Breast epithelium (tissue), 4 donors: ENCODE measurements around the gene GRIK3. TPM values are rescaled to one million over a fixed set of nuclear protein-coding genes. Genes with fewer than 3 reads are reported as not detected.

Experiments
- DNase-seq, 2 donors: peaks; one replicate each; pipeline ENCODE4 v3.0.0-alpha.2; 2019; ENCODE audit warnings: low spot score in 2 of 2
- H3K27ac ChIP-seq, 2 donors: fragments of 200-600 bp; sonication (generic) in 1 of 2; one replicate each; pipeline ENCODE4 v1.5.1; 2016 to 2019; ENCODE audit warnings: mild to moderate bottlenecking in 1 of 2
- H3K27me3 ChIP-seq, 2 donors: fragments of 200-600 bp; sonication (generic) in 1 of 2; one replicate each; pipeline versions ENCODE4 v1.5.1 to v1.6.0; 2017 to 2019; ENCODE audit warnings: control low read depth in 1 of 2, mild to moderate bottlenecking in 1 of 2
- H3K36me3 ChIP-seq: fragments of 200-600 bp; one replicate; pipeline ENCODE4 v1.5.1; 2019
- H3K4me1 ChIP-seq, 2 donors: fragments of 200-600 bp; sonication (generic); one replicate each; pipeline ENCODE4 v1.5.1; 2016 to 2019; ENCODE audit warnings: control low read depth in 1 of 2
- H3K4me3 ChIP-seq, 3 donors: fragments of 200-600 bp; sonication (generic); 1 replicate in 2 of 3; 2 replicates in 1 of 3; pipeline ENCODE4 v1.5.1; 2016 to 2019; ENCODE audit warnings: mild to moderate bottlenecking in 3 of 3, moderate library complexity in 2 of 3
- H3K9me3 ChIP-seq, 2 donors: fragments of 200-600 bp; sonication (generic) in 1 of 2; one replicate each; pipeline ENCODE4 v1.5.1; 2016 to 2019; ENCODE audit warnings: control low read depth in 1 of 2
- CTCF ChIP-seq, 3 donors: fragments of 450-650 bp; IDR thresholded peaks; one replicate each; pipeline ENCODE4 v1.5.1; 2016 to 2017; ENCODE audit warnings: antibody characterized with exemption in 3 of 3, mild to moderate bottlenecking in 3 of 3, moderate library complexity in 3 of 3
- POLR2A ChIP-seq: fragments of 450-650 bp; IDR thresholded peaks from one replicate; pipeline ENCODE4 v1.6.1; 2016; ENCODE audit warnings: antibody characterized with exemption, mild to moderate bottlenecking, moderate library complexity
- POLR2AphosphoS5 ChIP-seq, 3 donors: sonication (generic); formaldehyde crosslinking; IDR thresholded peaks; one replicate each; pipeline ENCODE4 v1.6.1; 2017; ENCODE audit warnings: antibody characterized with exemption in 3 of 3
- intact Hi-C: fragments of 100-400 bp; cut with DNase I; formaldehyde crosslinking; loops from one replicate; pipeline ENCODE4 v1.15.1; 2023; ENCODE audit warnings: low total_unique reads
- total RNA-seq, 3 donors: library from RNA; depleted of rRNA; stranded (reverse); fragments of >200 nt; gene quantifications; one replicate each; pipeline ENCODE4 v1.1.0, GENCODE V29; 2016

Gene GRIK3
- total RNA-seq, 3 donors from 2014 or later: under 0.01 to 10.0 (median 4.6) TPM

- H3K9me3 ChIP-seq: no peaks in the 10 kb centered on the region
- H3K36me3 ChIP-seq: no peaks in the 10 kb centered on the region
- H3K4me1 ChIP-seq: no peaks in the 10 kb centered on the region
- no peaks in the 10 kb centered on the region for H3K27me3 ChIP-seq
- intact Hi-C loops: no loop called here
- no peak for TF ChIP-seq POLR2AphosphoS5 (IDR thresholded peaks at IDR 0.05)
- no peak for TF ChIP-seq CTCF (IDR thresholded peaks at IDR 0.05)
- TF ChIP-seq POLR2A: no peak
- H3K4me3 ChIP-seq: no peak overlapping the region
- no peak for DNase-seq
- no peak overlapping the region for H3K27ac ChIP-seq
Observed at GRCh38 chr1:36986241-36986985, 47.9 kb downstream of the GRIK3 start.

DNA sequence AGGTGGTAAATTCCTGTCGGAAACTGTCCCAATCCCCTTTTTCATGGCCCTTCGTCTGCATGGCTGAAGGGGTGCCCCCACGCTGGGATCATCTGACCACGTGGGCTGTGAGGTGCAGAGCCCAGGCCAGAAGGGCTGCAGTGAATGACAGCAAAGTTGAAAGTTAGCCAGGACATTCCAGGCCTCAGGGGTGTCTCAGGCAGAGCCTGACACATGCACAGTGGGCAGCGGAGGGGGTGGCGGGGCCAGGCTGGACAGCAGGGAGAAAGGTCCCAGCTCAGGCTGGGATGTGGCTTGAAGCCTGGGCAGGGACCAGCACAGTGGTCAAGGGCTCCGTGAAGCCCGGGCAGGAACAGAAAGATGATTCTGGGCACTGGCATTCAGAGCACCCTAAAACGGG, 49.6 kb downstream of the GRIK3 start:
- intact Hi-C loops: no loop called here
- H3K4me1 ChIP-seq: no peaks in the 10 kb centered on the region

DNA sequence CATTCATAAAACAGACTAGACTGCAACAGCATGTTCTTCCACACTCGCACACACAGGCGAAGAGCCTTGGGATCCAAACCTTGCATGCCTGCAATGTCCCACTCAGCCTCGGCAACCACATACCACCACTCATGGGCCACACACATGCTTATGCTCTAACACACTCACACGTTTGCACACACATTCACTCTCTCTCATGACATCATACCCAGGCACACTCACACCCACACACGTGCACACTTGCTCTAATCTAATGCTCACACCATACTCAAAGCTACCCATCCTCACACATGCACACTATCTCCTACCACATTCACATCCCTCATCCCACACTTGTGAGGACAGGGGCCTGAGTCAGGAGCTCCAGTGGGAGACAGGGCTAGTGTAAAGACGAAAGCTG, 50.3 kb downstream of the GRIK3 start:
- Histone ChIP-seq H3K4me3 (no peak overlapping the region), H3K27ac (no peak overlapping the region), H3K4me1 (no peaks in the 10 kb centered on the region), H3K27me3 (no peaks in the 10 kb centered on the region), H3K9me3 (no peaks in the 10 kb centered on the region), H3K36me3 (no peaks in the 10 kb centered on the region)
- DNase-seq: no peak
- TF ChIP-seq CTCF (IDR thresholded peaks at IDR 0.05) (no peak), POLR2A (no peak)
- intact Hi-C loops: no loop called here

More for the DNA sequence above, 49.6 kb downstream of the GRIK3 start:
- H3K27me3 ChIP-seq: no peaks in the 10 kb centered on the region
- no peaks in the 10 kb centered on the region for H3K36me3 ChIP-seq
- H3K4me3 ChIP-seq: no peak overlapping the region
- H3K9me3 ChIP-seq: no peaks in the 10 kb centered on the region
- TF ChIP-seq POLR2A (no peak), POLR2AphosphoS5 (IDR thresholded peaks at IDR 0.05) (no peak), CTCF (IDR thresholded peaks at IDR 0.05) (no peak)
- no peak overlapping the region for H3K27ac ChIP-seq
- no peak for DNase-seq

DNA sequence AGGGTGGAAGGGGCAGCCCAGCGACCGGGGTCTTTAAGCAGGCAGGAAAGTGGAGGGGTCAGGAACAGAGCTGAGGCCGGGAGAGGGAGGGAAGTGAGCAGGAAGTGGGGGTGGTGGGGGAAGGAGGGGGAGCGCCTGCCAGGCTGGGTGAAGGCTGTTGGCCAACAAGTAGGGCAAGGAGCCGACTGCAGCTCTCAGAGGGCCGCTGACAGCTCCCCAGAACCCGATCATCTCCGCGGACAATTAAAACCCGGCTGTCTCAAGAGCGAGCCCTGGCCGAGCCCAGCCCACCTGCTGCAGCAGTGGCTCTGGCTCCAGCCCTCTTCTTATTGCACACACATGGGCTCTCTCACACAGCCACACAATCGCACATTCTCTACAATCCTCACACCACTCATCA, 51.6 kb downstream of the GRIK3 start:
- H3K4me3 ChIP-seq: no peak overlapping the region
- TF ChIP-seq POLR2A: no peak
- TF ChIP-seq POLR2AphosphoS5 (IDR thresholded peaks at IDR 0.05): no peak
- TF ChIP-seq CTCF (IDR thresholded peaks at IDR 0.05): no peak
- H3K36me3 ChIP-seq: no peaks in the 10 kb centered on the region
- intact Hi-C loops: no loop called here
- no peaks in the 10 kb centered on the region for H3K4me1 ChIP-seq
- H3K9me3 ChIP-seq: peaks cover 0 to 1% of the 10 kb centered on the region in 2 donors
- H3K27ac ChIP-seq: no peak overlapping the region
- H3K27me3 ChIP-seq: no peaks in the 10 kb centered on the region
- DNase-seq: no peak

DNA sequence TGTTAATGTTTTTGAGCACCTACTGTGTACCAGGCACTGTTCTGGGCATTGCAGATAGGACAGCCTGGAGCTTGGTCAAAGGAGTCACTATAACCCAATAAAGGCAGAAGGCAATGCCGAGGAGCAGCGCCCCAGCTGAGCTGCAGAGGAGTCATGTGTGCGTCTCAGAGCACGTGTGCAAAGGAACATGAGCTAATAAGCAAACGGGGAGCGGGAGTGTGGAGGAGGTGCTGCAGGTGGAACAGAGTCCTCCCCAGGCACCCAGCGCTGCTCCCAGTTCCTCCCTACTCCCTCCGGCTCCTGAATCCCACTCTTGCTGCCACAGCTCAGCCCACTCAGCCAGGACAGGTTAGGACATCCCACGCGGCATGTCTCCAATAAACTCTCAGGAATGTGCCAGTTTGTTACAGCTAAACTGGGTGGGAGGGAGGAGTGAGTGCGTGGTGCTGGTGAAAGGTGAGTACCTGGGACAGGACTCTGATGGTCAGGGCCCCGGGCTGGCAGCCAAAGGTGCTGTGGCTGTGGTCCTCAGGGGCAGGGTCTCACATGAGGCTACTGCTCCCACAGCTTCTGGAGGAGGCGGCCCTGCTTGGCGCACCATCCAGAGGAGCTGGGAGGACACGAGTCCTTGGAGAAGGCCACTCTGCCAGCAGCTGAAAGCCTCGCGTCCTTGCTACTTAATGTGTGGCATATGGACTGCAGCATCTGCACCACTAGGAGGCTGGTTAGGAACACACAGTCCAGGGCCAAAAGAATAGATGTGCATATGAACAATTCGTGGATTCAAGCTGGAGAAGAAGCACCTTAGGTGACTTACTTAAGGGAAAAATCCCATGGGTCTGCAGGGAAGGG, 52.3 kb downstream of the GRIK3 start:
- Histone ChIP-seq H3K4me3 (no peak overlapping the region), H3K27me3 (no peaks in the 10 kb centered on the region), H3K9me3 (peaks cover 0 to 3% of the 10 kb centered on the region in 2 donors), H3K36me3 (no peaks in the 10 kb centered on the region), H3K4me1 (no peaks in the 10 kb centered on the region), H3K27ac (no peak overlapping the region)
- intact Hi-C loops: no loop called here
- DNase-seq: no peak
- no peak for TF ChIP-seq CTCF (IDR thresholded peaks at IDR 0.05)
